H1 (cell line): ENCODE results near the gene SIGLEC7. TPM values are rescaled to one million over a fixed set of nuclear protein-coding genes. Genes with fewer than 3 reads are reported as not detected.

Experiments
- CTCF ChIA-PET: fragments of 300-600 bp; sonication (Branson Sonifier 250); formaldehyde crosslinking; loops from one replicate; lab custom pipeline; 2021; ENCODE audit not compliant: partially characterized antibody; lab: Charles Lee
- POLR2A ChIA-PET: fragments of 300-600 bp; sonication (Branson Sonifier 250); formaldehyde crosslinking; loops from one replicate; lab custom pipeline; 2021; ENCODE audit warnings: inconsistent platforms; ENCODE audit not compliant: partially characterized antibody; lab: Charles Lee
- DNase-seq, 2 experiments: peaks; one replicate each; pipeline versions ENCODE4 v3.0.0 to v3.0.0-alpha.2; 2010 to 2022; ENCODE audit warnings: low spot score in 2 of 2, low read depth in 1 of 2, mixed read lengths in 1 of 2
- FAIRE-seq: peaks from 2 replicates; lab custom pipeline; 2011; peaks lifted over from hg19 to GRCh38; lab: Jason Lieb, UNC
- H2AFZ ChIP-seq: 2 replicates; pipeline ENCODE4 v1.8.1; 2012; ENCODE audit warnings: low read length, inconsistent platforms
- H2AK5ac ChIP-seq: 2 replicates; pipeline ENCODE4 v1.6.1; 2013; ENCODE audit warnings: low read depth, low read length
- H2BK120ac ChIP-seq: replicated peaks from 2 replicates; pipeline ENCODE3; 2013; ENCODE audit warnings: low read depth, low read length, inconsistent platforms
- H2BK12ac ChIP-seq: 2 replicates; pipeline ENCODE4 v1.6.1; 2013; ENCODE audit warnings: low read depth, low read length
- H2BK15ac ChIP-seq: 2 replicates; pipeline ENCODE4 v1.6.1; 2013; ENCODE audit warnings: low read length
- H2BK20ac ChIP-seq: 2 replicates; pipeline ENCODE4 v1.6.1; 2013; ENCODE audit warnings: low read length
- H2BK5ac ChIP-seq: 2 replicates; pipeline ENCODE4 v1.6.1; 2013; ENCODE audit warnings: low read depth, low read length
- H3K14ac ChIP-seq: 2 replicates; pipeline ENCODE4 v1.6.1; 2013; ENCODE audit warnings: inconsistent platforms; ENCODE audit not compliant: insufficient read length
- H3K18ac ChIP-seq: 2 replicates; pipeline ENCODE4 v1.6.1; 2013; ENCODE audit warnings: low read length; ENCODE audit errors: extremely low read depth
- H3K23ac ChIP-seq: 2 replicates; pipeline ENCODE4 v1.6.1; 2013; ENCODE audit warnings: inconsistent platforms; ENCODE audit not compliant: insufficient read length
- H3K23me2 ChIP-seq: 2 replicates; pipeline ENCODE4 v1.6.1; 2013; ENCODE audit warnings: low read depth, low read length
- H3K27ac ChIP-seq: 2 replicates; pipeline ENCODE4 v1.6.1; 2011; ENCODE audit warnings: low read depth, low read length, inconsistent platforms
- H3K27me3 ChIP-seq, 4 experiments: replicated peaks in 1 of 4; 1 replicate in 1 of 4; 2 replicates in 3 of 4; pipeline versions ENCODE4 v1.6.1 to v1.8.1; 2011 to 2013; ENCODE audit warnings: low read length in 3 of 4, mild to moderate bottlenecking in 3 of 4, inconsistent platforms in 2 of 4, mixed read lengths in 2 of 4, moderate library complexity in 1 of 4; ENCODE audit not compliant: control insufficient read depth in 3 of 4, insufficient read depth in 3 of 4; ENCODE audit errors: extremely low read depth in 1 of 4
- H3K36me3 ChIP-seq, 4 experiments: 2 replicates each; pipeline versions ENCODE4 v1.6.1 to v1.8.1; 2011 to 2013; ENCODE audit warnings: mild to moderate bottlenecking in 4 of 4, low read length in 3 of 4, moderate library complexity in 2 of 4, control low read depth in 1 of 4, inconsistent platforms in 1 of 4; ENCODE audit not compliant: insufficient read depth in 4 of 4, control insufficient read depth in 2 of 4
- H3K4ac ChIP-seq: replicated peaks from 2 replicates; pipeline ENCODE3; 2013; ENCODE audit warnings: low read length, low read depth, mixed read lengths, inconsistent platforms; ENCODE audit not compliant: insufficient read length
- H3K4me1 ChIP-seq, 4 experiments: replicated peaks in 1 of 4; 1 replicate in 1 of 4; 2 replicates in 3 of 4; pipeline versions ENCODE4 v1.6.1 to v1.8.1; 2011 to 2013; ENCODE audit warnings: low read length in 3 of 4, inconsistent platforms in 2 of 4, mixed read lengths in 1 of 4; ENCODE audit not compliant: insufficient read depth in 4 of 4, control insufficient read depth in 3 of 4
- H3K4me2 ChIP-seq, 2 experiments: 2 replicates each; pipeline versions ENCODE4 v1.6.1 to v1.8.1; 2011 to 2013; ENCODE audit warnings: low read depth in 2 of 2, low read length in 2 of 2, control low read depth in 1 of 2, inconsistent platforms in 1 of 2, mild to moderate bottlenecking in 1 of 2; ENCODE audit not compliant: insufficient read depth in 1 of 2
- H3K4me3 ChIP-seq, 4 experiments: fragments of 200-600, 300-600 bp in 1 of 4; sonication (generic), shearing (Covaris generic), sonication (Bioruptor Twin) in 1 of 4; 2 replicates each; pipeline versions ENCODE4 v1.5.1 to v1.8.1; 2011 to 2016; ENCODE audit warnings: low read length in 4 of 4, low read depth in 3 of 4, control low read depth in 2 of 4, inconsistent platforms in 2 of 4, mild to moderate bottlenecking in 2 of 4, mixed read lengths in 1 of 4, moderate library complexity in 1 of 4; ENCODE audit not compliant: insufficient read depth in 2 of 4; ENCODE audit errors: extremely low read depth in 1 of 4
- H3K56ac ChIP-seq: replicated peaks from 2 replicates; pipeline ENCODE3; 2013; ENCODE audit warnings: low read depth, mild to moderate bottlenecking, mixed read lengths, low read length, inconsistent platforms; ENCODE audit not compliant: insufficient read length
- H3K79me1 ChIP-seq: 2 replicates; pipeline ENCODE4 v1.6.1; 2013; ENCODE audit warnings: low read depth, low read length, control low read depth
- H3K79me2 ChIP-seq, 2 experiments: 2 replicates each; pipeline versions ENCODE4 v1.6.1 to v1.8.1; 2012 to 2013; ENCODE audit warnings: low read length in 2 of 2, mild to moderate bottlenecking in 2 of 2, inconsistent platforms in 1 of 2; ENCODE audit not compliant: insufficient read depth in 2 of 2, control insufficient read depth in 1 of 2
- H3K9ac ChIP-seq, 4 experiments: replicated peaks in 1 of 4; 1 replicate in 1 of 4; 2 replicates in 3 of 4; pipeline versions ENCODE4 v1.6.1 to v1.8.1; 2011 to 2013; ENCODE audit warnings: low read depth in 3 of 4, low read length in 3 of 4, control low read depth in 2 of 4, mild to moderate bottlenecking in 2 of 4, moderate library complexity in 2 of 4, inconsistent platforms in 1 of 4; ENCODE audit errors: extremely low read depth in 1 of 4
- H3K9me3 ChIP-seq, 2 experiments: 2 replicates each; pipeline versions ENCODE4 v1.6.1 to v1.8.1; 2012 to 2013; ENCODE audit warnings: mild to moderate bottlenecking in 2 of 2, moderate library complexity in 2 of 2, control low read depth in 1 of 2, inconsistent platforms in 1 of 2, low read depth in 1 of 2, low read length in 1 of 2, mixed read lengths in 1 of 2; ENCODE audit not compliant: insufficient read depth in 2 of 2
- H4K20me1 ChIP-seq, 2 experiments: replicated peaks in 1 of 2; 2 replicates each; pipeline versions ENCODE3 to v1.8.1; 2011 to 2013; ENCODE audit warnings: inconsistent platforms in 2 of 2, low read length in 2 of 2, mild to moderate bottlenecking in 1 of 2; ENCODE audit not compliant: insufficient read depth in 2 of 2, control insufficient read depth in 1 of 2
- H4K5ac ChIP-seq: 2 replicates; pipeline ENCODE4 v1.6.1; 2013; ENCODE audit warnings: low read length, low read depth, mixed read lengths, inconsistent platforms; ENCODE audit not compliant: insufficient read length
- H4K8ac ChIP-seq: 2 replicates; pipeline ENCODE4 v1.8.0; 2013; ENCODE audit warnings: mild to moderate bottlenecking, moderate library complexity, low read length, inconsistent platforms; ENCODE audit not compliant: insufficient read depth; ENCODE audit errors: extremely low read depth
- H4K91ac ChIP-seq: replicated peaks from 2 replicates; pipeline ENCODE3; 2013; ENCODE audit warnings: low read length, mixed read lengths, inconsistent platforms; ENCODE audit not compliant: insufficient read length
- CBX5 ChIP-seq: fragments of 300-800, 300-1000 bp; sonication (generic); IDR thresholded peaks from 2 replicates; pipeline ENCODE4 v1.7.1; 2016; ENCODE audit warnings: antibody characterized with exemption, low read length, low read depth
- EP300 ChIP-seq, 2 experiments: IDR thresholded peaks; 1 replicate in 1 of 2; 2 replicates in 1 of 2; pipeline ENCODE4 v1.6.1; 2011 to 2012; ENCODE audit warnings: low read depth in 2 of 2, low read length in 2 of 2, mild to moderate bottlenecking in 2 of 2, borderline replicate concordance in 1 of 2, inconsistent platforms in 1 of 2, moderate library complexity in 1 of 2
- PHF8 ChIP-seq: fragments of 200-600 bp; sonication (generic); conservative IDR thresholded peaks from 2 replicates; pipeline ENCODE4 v1.7.1; 2012; ENCODE audit warnings: low read depth, mild to moderate bottlenecking, inconsistent platforms, low read length, moderate library complexity
- POLR2A ChIP-seq, 2 experiments: IDR thresholded peaks; 1 replicate in 1 of 2; 2 replicates in 1 of 2; pipeline ENCODE4 v1.6.1; 2011; ENCODE audit warnings: low read depth in 2 of 2, low read length in 2 of 2, mild to moderate bottlenecking in 2 of 2; ENCODE audit errors: control extremely low read depth in 1 of 2
- SIN3A ChIP-seq, 2 experiments: IDR thresholded peaks in 1 of 2; conservative IDR thresholded peaks in 1 of 2; 2 replicates each; pipeline ENCODE4 v1.6.1; 2011 to 2012; ENCODE audit warnings: low read length in 2 of 2, improper control_type of control experiment in 1 of 2, low read depth in 1 of 2, mild to moderate bottlenecking in 1 of 2
- SIRT6 ChIP-seq: IDR thresholded peaks from one replicate; pipeline ENCODE4 v1.7.1; 2012; ENCODE audit warnings: low read length, inconsistent platforms
- SP1 ChIP-seq: IDR thresholded peaks from 2 replicates; pipeline ENCODE4 v1.6.1; 2011; ENCODE audit warnings: low read depth, low read length
- TAF1 ChIP-seq: IDR thresholded peaks from 2 replicates; pipeline ENCODE4 v1.6.1; 2011; ENCODE audit warnings: mild to moderate bottlenecking, low read depth, low read length
- TAF7 ChIP-seq: optimal IDR thresholded peaks from 2 replicates; pipeline ENCODE3; 2011; ENCODE audit warnings: low read depth, mild to moderate bottlenecking, inconsistent platforms, low read length, moderate library complexity, borderline replicate concordance
- TBP ChIP-seq: IDR thresholded peaks from 2 replicates; pipeline ENCODE4 v1.6.1; 2011; ENCODE audit warnings: low read depth, low read length, improper control_type of control experiment
- WGBS, 2 experiments: shearing (Covaris generic) in 1 of 2; methylation state at CpG; one replicate each; pipeline versions ENCODE4 v1.1.6 to v1.1.7; 2013 to 2015; ENCODE audit warnings: low lambda C conversion rate in 2 of 2, mixed read lengths in 2 of 2, inconsistent platforms in 1 of 2, low coverage in 1 of 2, missing lambda C conversion rate in 1 of 2; ENCODE audit not compliant: insufficient replicate concordance in 2 of 2, insufficient coverage in 1 of 2, insufficient read length in 1 of 2; ENCODE audit errors: extremely low coverage in 1 of 2, missing lambda C conversion rate in 1 of 2; 5-methylcytosine and 5-hydroxymethylcytosine counted together
- polyA plus RNA-seq, 7 experiments: library from polyadenylated mRNA; depleted of rRNA in 3 of 7; stranded (reverse) in 5 of 7; unstranded in 2 of 7; fragments of >200 nt in 5 of 7; fragments of 200-250 nt in 2 of 7; gene quantifications; 1 replicate in 5 of 7; 2 replicates in 1 of 7; 4 replicates in 1 of 7; pipeline versions ENCODE4 v1.2.1 to v1.2.3, GENCODE V29; 2011 to 2013; ENCODE audit warnings: missing spikeins in 2 of 7, mixed read lengths in 2 of 7
- total RNA-seq: library from RNA; stranded (reverse); fragmentation: NEBNext Ultra II Directional; extraction: Animal tissue kit (Norgen Biotek cat#: 25700); gene quantifications from 2 replicates; pipeline ENCODE4 v1.2.1, GENCODE V29; 2021

SIGLEC7 gene
- total and polyA plus RNA-seq, 2 of the 8 experiments (the other 6 are each of a cell fraction or from before 2014, with no cell fraction given), result not detected

GRCh38 chr19:51114087-51114729 lies 27.9 kb upstream of the SIGLEC7 start:
- no peak overlapping the region for H2AK5ac ChIP-seq
- no peaks in the 10 kb centered on the region; the same call in 1 of the 2 replicates for H3K23me2 ChIP-seq
- H3K79me2 ChIP-seq, result no peaks in the 10 kb centered on the region
- no peak overlapping the region for H2BK12ac ChIP-seq
- no peak overlapping the region for H3K4ac ChIP-seq
- no peak overlapping the region for H3K18ac ChIP-seq
- H4K5ac ChIP-seq, result no peak overlapping the region
- H3K27ac ChIP-seq, result no peak overlapping the region
- no peak overlapping the region for H2BK20ac ChIP-seq
- H4K8ac ChIP-seq, result no peak overlapping the region
- no peak for FAIRE-seq
- H3K4me3 ChIP-seq, result no peak overlapping the region
- TF ChIP-seq SIRT6, result no peak
- no peak for TF ChIP-seq SIN3A (conservative IDR thresholded peaks at IDR 0.05 in 1 of 2, IDR thresholded peaks at IDR 0.05 in 1 of 2; ENCODE audit: low read depth in 1 of 2, low read length in 2 of 2)
- TF ChIP-seq CBX5, result no peak
- TF ChIP-seq SP1, result no peak
- TF ChIP-seq TAF1, result no peak
- TF ChIP-seq POLR2A (IDR thresholded peaks at IDR 0.05; ENCODE audit: control extremely low read depth in 1 of 2, low read depth in 2 of 2, low read length in 2 of 2), result no peak
- no peak for TF ChIP-seq TAF7
- no peak for TF ChIP-seq EP300 (IDR thresholded peaks at IDR 0.05; ENCODE audit: borderline replicate concordance in 1 of 2, low read depth in 2 of 2, low read length in 2 of 2)
- TF ChIP-seq TBP, result no peak
- no peak for TF ChIP-seq PHF8
- no peak overlapping the region for H3K56ac ChIP-seq
- ChIA-PET POLR2A (no interaction called here), CTCF (interaction anchor here (1.4 to 2.4 kb wide), 3 partner anchors 13 to 44 kb away, joined by 3 to 6 read pairs (median 4); no protein-coding TSS in a partner anchor)
- H4K91ac ChIP-seq, result no peak overlapping the region
- H3K23ac ChIP-seq, result no peak overlapping the region
- H2AFZ ChIP-seq, result no peak overlapping the region
- no peaks in the 10 kb centered on the region for H3K9me3 ChIP-seq
- no peak overlapping the region for H3K4me2 ChIP-seq
- H2BK5ac ChIP-seq, result no peak overlapping the region
- no peak overlapping the region for H2BK120ac ChIP-seq
- H3K79me1 ChIP-seq, result no peaks in the 10 kb centered on the region
- H3K9ac ChIP-seq, result no peak overlapping the region
- no peak overlapping the region for H2BK15ac ChIP-seq
- H4K20me1 ChIP-seq, result no peaks in the 10 kb centered on the region
- 84% methylated on average over 6 of the region's 6 CpGs; no CpG with 5 or more reads in 1 of the 2 experiments for WGBS, 2 experiments
- H3K36me3 ChIP-seq, result no peaks in the 10 kb centered on the region
- H3K14ac ChIP-seq, result no peak overlapping the region
- DNase-seq, result no peak
- peaks cover 0 to 13% (median 0%) of the 10 kb centered on the region in 4 experiments; a peak in 4 of 7 replicates for H3K27me3 ChIP-seq
- H3K4me1 ChIP-seq, result no peaks in the 10 kb centered on the region
